HG03060 (cell line): Measurements from ENCODE around the gene ALK.

Experiments used
- ATAC-seq: cut with Tn5 transposase; IDR thresholded peaks from one replicate; pipeline ENCODE4 v1.9.1; 2021; ENCODE audit warnings: low read depth, moderate number of reproducible peaks; ENCODE audit not compliant: unreplicated experiment

Gene ALK

DNA sequence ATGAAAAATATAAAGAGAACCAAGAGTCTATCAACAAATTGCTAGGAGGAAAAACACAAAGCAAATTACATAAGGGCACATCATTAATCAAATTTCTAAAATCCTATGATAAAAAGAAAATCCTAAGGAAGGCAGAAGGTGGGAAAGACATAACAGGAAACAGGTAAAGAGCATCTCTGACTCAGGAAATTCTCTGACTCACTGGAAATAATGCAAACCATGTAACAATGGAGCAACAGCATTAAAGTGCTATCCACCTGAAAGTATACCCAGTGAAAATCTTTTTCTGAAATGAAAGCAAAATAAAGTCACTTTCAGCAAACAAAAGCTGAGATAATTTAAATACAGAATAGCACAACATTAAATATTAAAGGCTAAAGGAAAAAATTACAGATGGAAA lies 10.9 kb downstream of the ALK start:
- ATAC-seq, result no peak

DNA sequence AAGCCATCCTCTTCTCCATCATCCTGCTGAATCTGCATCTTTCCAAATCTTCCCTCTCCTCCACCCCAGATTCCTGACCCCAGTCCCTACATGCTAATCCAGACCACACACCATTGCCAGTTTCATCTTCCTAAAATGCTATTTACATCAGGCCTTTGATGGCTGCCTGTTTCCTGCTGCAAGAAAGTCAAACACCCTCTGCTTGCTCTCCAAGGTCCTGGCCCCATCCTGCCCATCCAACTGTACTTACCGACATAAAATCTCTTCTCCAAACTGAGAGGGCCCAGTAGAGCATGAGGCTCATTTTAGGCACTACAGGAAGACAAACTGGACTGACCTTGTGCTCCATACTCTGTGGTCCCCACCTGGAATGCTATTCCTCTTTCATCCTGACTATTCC lies 19.0 kb downstream of the ALK start:
- ATAC-seq, result no peak

DNA sequence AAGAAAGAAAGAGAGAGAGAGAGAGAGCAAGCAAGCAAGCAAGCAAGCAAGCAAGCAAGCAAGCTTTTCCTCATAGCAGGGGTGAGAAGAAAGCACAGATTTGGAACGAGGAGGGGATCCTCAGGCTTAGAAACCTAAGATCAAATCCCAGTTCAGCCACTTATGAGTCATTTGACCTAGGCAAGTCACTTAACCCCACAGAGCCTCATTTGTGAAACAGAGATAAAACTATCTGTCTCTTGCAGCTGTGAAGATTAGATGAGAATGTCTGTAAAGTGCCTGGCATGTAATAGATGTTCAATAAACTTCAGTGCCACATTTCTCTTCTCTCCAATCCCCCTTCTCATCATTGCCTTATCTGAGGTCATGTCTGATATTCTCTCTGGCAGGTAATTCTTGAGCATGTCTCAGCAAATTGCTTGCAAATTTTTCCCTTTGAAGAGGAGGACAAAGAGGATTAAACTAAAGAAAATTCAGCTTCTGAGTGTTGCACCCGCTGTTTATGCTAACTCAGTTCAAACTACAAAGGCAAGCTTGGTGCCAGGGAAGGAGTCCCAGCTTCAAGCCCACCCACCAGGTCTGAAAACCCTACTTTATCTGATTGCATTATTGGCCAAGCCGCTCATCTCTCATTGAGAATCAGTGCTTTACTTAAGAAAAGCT lies 20.3 kb downstream of the ALK start:
- ATAC-seq, result no peak

DNA sequence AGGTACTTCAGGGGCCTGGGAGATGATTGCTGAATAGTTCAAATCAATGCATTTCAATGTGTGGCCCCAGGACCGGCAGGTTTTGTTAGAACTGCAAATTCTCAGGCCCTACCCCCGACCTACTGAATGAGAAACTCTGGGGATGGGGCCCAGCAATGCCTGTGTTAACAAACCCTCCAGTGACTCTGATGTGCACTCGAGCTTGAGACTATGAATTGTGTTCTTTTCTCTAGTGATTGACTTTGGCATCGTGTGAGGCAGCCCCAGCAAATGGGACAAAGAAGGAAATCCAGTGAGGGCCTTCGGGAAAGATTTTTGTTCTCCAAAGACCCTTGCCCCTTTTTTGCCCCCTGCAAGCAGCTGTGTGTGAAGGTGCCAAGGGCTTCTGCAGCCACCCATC lies 22.4 kb downstream of the ALK start:
- no peak for ATAC-seq

DNA sequence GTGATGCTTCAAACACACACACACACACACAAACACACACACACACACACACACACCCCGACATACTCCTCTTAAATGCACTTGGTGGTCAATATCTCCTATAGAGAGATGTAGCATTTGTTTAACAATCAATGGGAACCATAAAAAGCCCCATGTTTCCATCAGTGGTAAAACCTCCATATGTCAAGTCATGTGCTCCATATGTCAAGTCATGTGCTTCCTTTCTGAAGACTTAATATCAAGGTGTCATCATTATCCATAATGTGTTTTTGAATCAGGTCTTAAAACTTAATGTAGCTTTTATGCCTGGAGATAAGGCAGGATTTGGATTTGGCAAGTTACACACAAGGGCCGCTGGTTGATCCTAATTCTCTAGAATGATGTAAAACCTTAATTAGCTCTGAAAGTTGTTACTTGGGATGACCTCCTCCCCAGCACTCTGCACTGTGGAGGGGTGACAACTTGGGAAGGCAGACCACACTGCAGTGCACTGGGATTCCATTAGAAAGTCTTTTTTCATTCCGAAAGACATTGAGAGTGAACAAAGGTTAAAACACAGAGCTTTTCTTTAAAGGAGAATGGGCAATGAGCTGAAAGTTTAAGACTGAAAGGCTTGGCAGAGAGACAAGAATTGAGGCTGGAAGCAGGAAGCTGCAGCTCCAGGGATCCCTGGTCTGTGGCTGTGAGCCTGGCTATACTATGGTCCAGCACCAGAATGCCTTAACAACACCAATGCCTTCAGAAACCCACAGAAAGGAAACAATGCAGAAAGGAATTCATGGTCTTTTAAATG lies 26.4 kb downstream of the ALK start:
- no peak for ATAC-seq

DNA sequence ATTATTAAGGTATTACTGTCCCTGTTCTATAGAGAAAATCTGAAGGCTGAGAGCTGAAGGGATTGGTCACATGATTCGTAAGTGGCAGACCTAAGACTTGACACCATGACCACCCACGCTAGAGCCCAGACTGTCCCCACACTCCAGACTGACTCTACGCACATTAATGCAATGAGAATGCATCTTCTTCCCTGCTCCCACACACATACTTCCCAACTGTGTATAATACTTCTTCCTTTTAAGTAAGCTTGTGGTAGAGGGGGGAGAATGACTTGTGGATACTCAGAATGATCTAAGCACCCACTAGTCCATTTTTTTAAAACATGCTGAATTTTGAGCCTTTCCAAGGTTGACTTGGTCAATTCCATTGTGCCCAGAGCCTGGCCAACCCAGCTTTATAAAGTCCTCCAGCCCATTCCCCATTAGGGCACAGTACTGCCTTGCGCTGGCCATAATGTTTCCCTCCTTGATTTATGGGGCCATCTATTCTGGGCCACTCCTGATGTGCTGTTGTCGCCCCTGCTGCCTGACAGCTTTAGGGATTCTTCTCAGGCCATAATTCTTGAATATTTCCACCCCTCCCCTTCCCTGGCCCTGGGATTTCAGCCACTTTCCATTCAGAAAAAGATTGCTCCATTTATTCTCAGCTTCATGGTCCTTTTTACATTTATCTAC lies 28.7 kb downstream of the ALK start:
- ATAC-seq, result no peak

DNA sequence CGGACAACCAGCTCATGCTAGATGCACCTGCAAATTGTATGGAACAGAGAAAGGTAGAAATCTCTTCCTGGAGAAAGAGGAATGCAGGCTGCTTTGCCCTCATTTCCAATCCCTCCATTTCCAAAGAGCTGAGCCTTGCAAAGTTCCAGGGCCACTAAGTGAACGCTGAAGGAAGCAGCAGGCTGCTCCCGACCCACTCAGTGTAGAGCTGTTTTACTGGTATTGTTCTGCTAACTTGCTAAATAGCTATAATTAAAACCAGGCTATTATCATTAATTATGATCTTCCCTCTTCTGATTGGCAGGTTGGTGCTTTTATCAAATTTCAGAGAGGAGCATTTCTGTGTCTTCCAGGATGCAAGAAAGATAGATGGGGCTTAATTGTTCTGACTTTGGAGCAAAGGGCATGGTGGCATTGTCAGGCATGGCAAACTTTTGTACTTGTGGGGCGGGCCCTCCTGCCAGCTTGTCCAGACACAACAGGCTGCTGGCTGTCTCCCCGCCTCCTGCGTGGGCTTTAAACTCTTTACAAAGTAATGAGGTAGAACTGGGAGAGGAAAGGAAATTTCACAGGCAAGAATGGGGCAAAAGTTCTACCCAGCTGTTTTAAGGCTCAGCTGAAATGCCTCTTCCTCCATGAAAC lies 40.2 kb downstream of the ALK start:
- no peak for ATAC-seq

DNA sequence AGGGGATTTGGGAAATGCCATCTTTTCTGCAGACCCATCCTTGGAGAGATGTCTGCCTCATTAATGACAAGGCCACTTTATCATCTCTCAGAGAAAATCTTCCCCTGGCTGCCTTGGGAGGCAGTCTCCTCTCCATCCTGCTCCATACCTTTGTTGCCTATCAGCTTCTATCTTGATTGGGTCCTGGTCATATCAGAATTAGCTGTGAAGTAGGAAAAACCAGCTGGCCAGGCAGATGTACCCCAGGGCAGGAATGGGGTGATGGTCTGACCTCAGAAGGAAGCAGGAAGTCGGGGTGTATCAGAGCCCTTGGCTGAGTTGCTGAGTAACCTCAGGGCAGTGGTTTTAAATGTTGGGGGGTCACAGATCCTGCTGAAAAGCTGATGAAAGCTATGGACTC lies 41.3 kb downstream of the ALK start:
- no peak for ATAC-seq

DNA sequence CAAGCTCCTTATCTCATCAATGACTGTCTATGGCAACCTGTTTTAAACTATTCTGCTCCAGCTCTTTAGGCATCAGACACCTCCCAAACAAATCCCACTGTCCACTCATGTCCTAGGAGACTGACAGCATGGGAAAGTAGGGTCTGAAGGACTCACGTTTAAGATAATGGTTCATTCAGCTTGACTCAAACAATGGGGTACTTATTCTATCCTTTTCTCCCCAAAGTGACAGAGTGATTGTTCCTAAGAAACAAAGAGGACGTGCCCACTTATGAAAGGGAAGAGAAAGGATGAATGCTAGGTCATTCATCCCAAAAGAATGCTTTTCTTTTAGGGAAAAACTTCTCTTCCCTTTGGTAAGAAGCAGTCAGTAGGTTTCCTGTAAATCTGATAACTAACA lies 41.9 kb downstream of the ALK start:
- no peak for ATAC-seq

DNA sequence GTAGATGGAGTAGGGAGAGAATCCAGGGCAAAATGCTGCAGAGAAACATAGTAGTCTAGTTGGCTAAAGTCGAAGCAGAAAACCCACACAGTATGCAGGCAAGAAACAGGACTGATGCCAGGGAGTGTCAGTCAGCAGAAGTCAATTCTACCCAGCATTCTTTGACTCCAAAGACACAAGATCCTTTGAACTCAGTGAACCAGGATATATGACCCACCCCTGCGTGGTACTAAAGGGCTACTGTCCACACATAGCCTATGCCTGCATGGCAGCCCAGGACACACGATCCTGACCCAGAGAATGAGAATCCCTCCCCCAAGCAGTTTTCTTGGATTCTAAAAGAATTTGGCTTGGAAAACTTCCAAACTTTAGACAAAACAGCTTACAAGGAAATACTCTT lies 42.5 kb downstream of the ALK start:
- no peak for ATAC-seq

DNA sequence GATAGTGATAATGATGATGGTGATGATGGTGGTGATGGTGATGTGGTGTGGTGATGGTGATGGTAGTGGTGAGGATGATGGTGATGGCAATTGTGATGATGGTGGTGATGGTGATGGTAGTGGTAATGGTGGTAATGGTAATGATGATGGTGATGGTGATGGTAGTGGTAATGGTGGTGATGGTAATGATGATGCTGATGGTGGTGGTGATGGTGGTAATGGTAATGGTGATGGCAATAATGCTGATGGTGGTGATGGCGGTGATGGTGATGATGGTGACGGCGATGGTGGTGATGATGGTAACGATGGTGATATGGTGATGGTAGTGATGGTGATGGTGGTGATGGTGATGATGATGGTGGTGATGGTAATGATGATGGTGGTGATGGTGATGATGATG lies 45.0 kb downstream of the ALK start:
- ATAC-seq, result no peak

DNA sequence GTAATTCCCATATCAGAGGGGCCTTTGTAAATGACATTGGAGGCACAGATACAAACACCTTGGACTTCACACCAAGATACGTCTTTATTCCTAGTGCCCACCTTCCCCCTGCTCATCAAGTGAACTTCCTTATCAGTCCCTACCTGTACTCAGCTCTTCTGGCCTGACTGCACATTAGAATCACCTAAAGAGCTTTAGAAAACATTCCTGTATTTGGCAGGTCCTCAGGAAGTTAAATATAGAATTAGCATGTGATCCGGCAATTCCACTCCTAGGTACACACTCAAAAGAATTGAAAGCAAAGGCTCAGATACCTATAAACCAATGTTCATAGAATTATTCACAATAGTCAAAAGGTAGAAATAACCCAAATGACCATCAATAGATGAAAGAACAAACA lies 46.6 kb downstream of the ALK start:
- no peak for ATAC-seq

DNA sequence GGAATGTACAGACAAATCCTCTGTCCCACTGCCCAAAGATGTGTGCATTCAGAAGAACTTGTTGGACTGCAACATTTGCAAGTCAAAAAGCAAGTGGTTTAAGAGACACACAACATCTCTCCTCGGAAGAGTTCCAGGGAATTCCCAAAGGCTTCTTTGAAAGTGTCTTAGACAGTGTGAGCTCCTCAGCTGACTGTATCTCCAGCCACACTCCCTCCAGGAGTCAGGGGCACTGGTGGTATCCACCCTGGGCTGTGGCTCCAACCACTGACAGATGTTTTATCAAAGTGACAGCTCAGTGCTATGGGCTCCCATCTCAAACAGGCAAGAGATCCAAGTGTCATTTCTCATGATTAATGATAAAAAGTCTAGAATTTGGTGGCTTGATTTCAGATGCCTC lies 48.5 kb downstream of the ALK start:
- ATAC-seq, result no peak

DNA sequence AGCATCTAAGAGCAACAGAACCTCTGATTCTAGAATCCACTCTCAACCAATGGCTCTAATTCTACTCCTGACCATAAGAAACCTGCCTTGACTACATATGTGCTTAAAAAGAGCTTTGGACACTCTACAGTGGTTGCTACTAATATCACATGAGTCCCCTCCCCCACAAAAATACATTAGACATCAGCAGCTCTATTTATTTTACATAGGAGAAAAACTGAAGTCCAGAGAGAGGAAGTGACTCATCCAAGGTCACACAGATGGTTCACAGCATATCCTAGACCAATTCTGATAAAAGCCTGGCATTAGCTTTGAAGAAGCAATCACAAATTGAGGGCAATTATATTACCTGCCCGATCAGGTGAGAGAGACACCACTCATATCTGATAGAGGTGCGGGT lies 49.8 kb downstream of the ALK start:
- no peak for ATAC-seq

DNA sequence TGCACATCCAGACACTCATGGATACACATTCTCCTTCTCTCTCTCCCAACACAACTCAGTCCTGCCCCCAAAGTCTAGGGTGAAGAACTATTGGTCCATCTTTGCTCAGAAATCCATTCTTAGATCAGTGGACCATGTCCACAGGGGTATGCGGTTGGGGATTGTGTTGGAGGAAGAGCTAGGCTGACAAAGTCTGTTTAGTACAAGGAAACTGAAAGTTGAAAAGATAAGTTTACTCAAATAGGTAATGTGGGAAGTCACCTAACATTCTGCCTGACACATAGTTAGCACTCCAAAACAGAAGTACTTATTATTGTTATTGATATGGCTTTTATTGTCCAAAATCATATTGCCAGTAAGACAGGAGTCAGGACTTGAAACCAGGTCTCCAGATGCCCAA lies 55.9 kb downstream of the ALK start:
- no peak for ATAC-seq

DNA sequence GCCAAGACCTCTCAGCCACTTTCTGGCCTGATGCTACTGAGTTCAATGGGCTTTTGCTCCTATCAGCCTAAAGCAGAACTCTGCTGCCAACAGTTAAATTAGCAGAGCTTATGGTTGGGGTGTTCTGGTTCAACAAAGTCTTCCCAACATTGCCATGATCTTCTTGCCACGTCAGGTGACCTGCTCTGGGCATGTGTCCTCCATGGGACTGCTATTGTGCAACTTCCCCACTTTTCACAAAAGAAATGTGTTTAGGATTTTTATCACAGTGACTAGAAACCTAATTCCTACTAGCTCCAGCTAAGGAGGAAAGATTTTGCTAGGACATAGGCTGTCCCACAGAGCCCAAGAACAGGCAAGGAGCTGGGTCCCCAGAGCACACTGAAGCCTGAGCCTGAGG lies 56.4 kb downstream of the ALK start:
- no peak for ATAC-seq

DNA sequence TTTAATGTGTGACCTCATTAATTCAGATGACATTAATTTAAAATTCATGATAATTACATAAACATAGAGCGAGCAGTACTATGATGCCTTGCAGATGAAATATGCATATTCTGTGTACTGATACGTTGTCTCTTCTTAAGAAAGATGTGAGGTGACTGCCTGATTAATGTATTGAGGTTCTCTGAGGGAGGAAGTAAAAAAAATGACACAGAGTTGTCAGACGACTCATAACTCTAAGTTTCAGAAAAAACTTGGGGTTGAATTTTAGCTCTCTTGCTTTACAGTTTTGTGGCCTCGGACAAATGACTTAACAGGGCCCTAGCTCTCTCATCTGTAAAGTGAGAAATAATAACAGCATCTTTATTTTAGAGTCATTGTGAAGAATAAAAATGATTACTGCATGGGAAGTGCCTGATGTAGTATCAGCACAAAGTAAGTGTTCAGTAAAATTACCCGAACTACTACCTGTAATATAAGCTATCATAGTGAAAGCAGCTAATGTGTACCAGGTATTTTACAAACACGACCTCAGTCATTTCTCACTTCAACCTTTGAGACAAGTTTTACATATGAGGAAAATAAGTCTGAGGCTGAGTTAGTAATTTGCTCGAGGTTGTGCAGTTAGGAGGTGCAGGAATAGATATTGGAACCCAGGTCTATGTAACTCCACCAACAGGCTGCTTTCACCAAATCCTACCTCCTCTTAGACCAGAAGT lies 65.3 kb downstream of the ALK start:
- ATAC-seq, result no peak

DNA sequence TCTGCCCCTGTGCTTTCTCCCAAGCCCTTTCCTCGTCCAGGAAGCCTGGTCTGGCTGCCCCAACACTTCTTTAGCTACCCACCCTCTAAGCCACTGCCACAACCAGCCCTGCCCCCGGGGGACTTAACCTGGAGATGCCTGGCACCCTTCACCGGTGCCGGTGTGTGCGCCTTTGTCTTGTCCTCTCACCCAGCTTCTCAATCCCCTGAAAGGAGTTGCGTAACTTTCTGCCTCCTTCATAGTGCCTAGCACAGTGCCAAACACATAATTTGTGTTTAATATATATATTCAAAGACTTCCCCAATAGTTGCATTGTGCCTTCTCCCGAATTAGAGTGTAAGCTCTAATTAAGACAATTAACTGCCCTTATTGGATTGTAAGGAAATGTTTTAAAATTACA lies 70.6 kb downstream of the ALK start:
- ATAC-seq, result no peak

DNA sequence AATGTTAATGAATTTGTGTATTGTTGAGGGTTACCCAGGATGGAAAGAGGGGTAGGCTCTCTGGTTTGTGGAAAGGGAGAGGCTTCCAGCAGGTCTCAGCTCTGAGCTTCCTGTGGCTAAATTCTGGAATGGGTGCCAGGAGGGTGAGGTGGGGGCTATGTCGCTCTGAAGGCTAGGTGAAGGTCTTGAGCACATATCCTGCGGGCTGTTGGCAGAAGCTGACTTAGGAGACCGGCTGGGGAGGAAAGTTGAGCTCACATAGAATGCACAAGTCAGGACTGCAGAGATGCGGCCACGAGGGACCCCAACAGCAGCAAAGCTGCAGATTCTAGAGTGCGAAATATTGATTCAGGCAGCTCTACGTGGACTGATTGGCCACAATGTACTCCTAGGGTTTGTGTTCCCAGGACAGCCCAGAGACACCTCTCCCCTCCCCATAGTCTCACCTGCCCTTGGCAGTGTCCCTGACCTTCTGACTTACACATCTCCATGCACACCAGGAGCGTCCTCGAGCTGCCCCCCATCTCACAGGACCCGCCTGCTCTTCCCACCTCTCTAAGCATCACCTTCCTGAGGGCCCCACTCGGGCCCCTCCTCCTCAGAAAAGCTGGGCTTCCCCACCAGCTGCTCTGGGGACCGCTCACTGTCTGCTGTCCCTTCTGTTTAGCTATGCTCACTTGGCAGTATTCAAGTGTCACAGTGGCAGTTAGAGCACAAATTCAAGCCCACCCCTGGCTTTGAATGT lies 72.6 kb downstream of the ALK start:
- ATAC-seq, result no peak

DNA sequence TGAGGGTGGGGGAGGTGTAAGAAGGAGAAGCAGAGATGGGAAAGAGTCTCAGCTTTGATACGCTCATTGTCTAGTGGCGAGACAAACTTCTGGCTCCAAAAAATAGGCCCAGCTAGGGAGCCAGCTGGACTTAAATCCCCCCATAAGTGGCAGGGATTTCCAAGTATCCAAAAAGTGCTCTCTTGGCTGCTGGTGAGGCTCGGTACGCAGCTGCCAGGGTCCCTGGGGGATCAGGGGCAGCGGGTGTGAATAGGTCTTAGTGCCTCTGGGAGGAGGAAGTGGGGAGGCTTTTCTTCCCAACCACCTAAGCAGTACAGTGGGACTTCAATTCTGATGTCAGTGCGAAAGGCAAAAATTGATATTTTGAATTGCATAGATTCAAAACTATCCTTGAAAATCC lies 73.5 kb downstream of the ALK start:
- ATAC-seq, result no peak
